SK-N-SH treated with all-trans-retinoic acid at 6 μM for 48 hours (cell line): ENCODE results near the gene ADGRB3.

Source experiments
- ATAC-seq: fragments of 200-7000 bp; cut with Tn5 transposase; 3 replicates; pipeline ENCODE4 v1.9.1; 2020; ENCODE audit warnings: mild to moderate bottlenecking, moderate library complexity
- ARNTL ChIP-seq: fragments of 450-650 bp; formaldehyde crosslinking; IDR thresholded peaks from 2 replicates; pipeline ENCODE4 v1.5.0; 2020; ENCODE audit warnings: low read depth, mild to moderate bottlenecking, moderate library complexity, borderline replicate concordance
- CREB5 ChIP-seq: fragments of 250-450 bp; sonication (Bioruptor Pico); IDR thresholded peaks from 2 replicates; pipeline ENCODE4 v1.5.1; 2020; ENCODE audit warnings: low read depth, mild to moderate bottlenecking, moderate library complexity
- CSDC2 ChIP-seq: fragments of 250-450 bp; sonication (Bioruptor Pico); IDR thresholded peaks from 2 replicates; pipeline ENCODE4 v1.5.0; 2020; ENCODE audit warnings: mild to moderate bottlenecking, moderate library complexity
- ESRRG ChIP-seq: fragments of 250-450 bp; sonication (Bioruptor Pico); IDR thresholded peaks from 2 replicates; pipeline ENCODE4 v1.6.1; 2021; ENCODE audit warnings: mild to moderate bottlenecking
- ISL1 ChIP-seq: fragments of 250-450 bp; sonication (Bioruptor Pico); IDR thresholded peaks from 2 replicates; pipeline ENCODE4 v2.1.2; 2022; ENCODE audit warnings: mild to moderate bottlenecking, moderate library complexity
- OSR1 ChIP-seq: fragments of 250-450 bp; sonication (Bioruptor Pico); IDR thresholded peaks from 2 replicates; pipeline ENCODE4 v1.8.0; 2022; ENCODE audit warnings: moderate library complexity, mild to moderate bottlenecking, inconsistent platforms
- POU6F1 ChIP-seq: fragments of 250-450 bp; sonication (Bioruptor Pico); IDR thresholded peaks from 2 replicates; pipeline ENCODE4 v1.8.0; 2021; ENCODE audit warnings: low read depth, mild to moderate bottlenecking, moderate library complexity, borderline replicate concordance
- PPARA ChIP-seq: fragments of 250-450 bp; sonication (Bioruptor Pico); IDR thresholded peaks from 2 replicates; pipeline ENCODE4 v1.5.0; 2020; ENCODE audit warnings: mild to moderate bottlenecking, borderline replicate concordance
- SNAI2 ChIP-seq: fragments of 250-450 bp; sonication (Bioruptor Pico); IDR thresholded peaks from 2 replicates; pipeline ENCODE4 v1.5.0; 2020; ENCODE audit warnings: mild to moderate bottlenecking, moderate library complexity
- TCF4 ChIP-seq: fragments of 250-450 bp; sonication (Bioruptor Pico); IDR thresholded peaks from 2 replicates; pipeline ENCODE4 v1.8.0; 2021; ENCODE audit warnings: mild to moderate bottlenecking, moderate library complexity, borderline replicate concordance
- TSHZ2 ChIP-seq: fragments of 250-450 bp; sonication (Bioruptor Pico); IDR thresholded peaks from 2 replicates; pipeline ENCODE4 v1.5.0; 2020; ENCODE audit warnings: mild to moderate bottlenecking, moderate library complexity
- ZFP3 ChIP-seq: fragments of 250-450 bp; sonication (Bioruptor Pico); IDR thresholded peaks from 2 replicates; pipeline ENCODE4 v1.5.0; 2020; ENCODE audit warnings: mild to moderate bottlenecking, moderate library complexity
- ZFP30 ChIP-seq: fragments of 450-650 bp; formaldehyde crosslinking; IDR thresholded peaks from 2 replicates; pipeline ENCODE4 v1.5.0; 2022; ENCODE audit warnings: mild to moderate bottlenecking, moderate library complexity
- ZNF565 ChIP-seq: fragments of 450-650 bp; formaldehyde crosslinking; conservative IDR thresholded peaks from 2 replicates; pipeline ENCODE4 v1.5.0; 2020; ENCODE audit warnings: low read depth, mild to moderate bottlenecking, moderate library complexity
- ZNF70 ChIP-seq: fragments of 450-650 bp; formaldehyde crosslinking; IDR thresholded peaks from 2 replicates; pipeline ENCODE4 v1.5.0; 2020; ENCODE audit warnings: mild to moderate bottlenecking, moderate library complexity

Gene ADGRB3

GRCh38 chr6:69164564-69165229, 529.6 kb downstream of the ADGRB3 start:
- TF ChIP-seq TSHZ2 (CRISPR knock-in tag) = peak; percentile 85
- TF ChIP-seq ZFP30 (CRISPR knock-in tag) = no peak
- peak; percentile 61 for TF ChIP-seq TCF4 (CRISPR knock-in tag)
- TF ChIP-seq ESRRG (CRISPR knock-in tag) = no peak
- peak; percentile 40; the same call in 1 of the 2 replicates for TF ChIP-seq CREB5 (CRISPR knock-in tag)
- 0 out of 2 replicates have a peak, but pooled peaks have one; percentile 63 for TF ChIP-seq ZFP3 (CRISPR knock-in tag)
- TF ChIP-seq ISL1 = peak; percentile 97
- TF ChIP-seq SNAI2 (CRISPR knock-in tag) = peak; percentile 78; the same call in 1 of the 2 replicates
- ATAC-seq = peak; percentile 75; the same call in 2 of the 3 replicates

- ATAC-seq = no peak
Measured at GRCh38 chr6:69179681-69180080, 544.6 kb downstream of the ADGRB3 start.

More at GRCh38 chr6:69179681-69180080, 544.6 kb downstream of the ADGRB3 start:
- TF ChIP-seq ZNF70 (CRISPR knock-in tag) (no peak), ZNF565 (CRISPR knock-in tag) (no peak), CREB5 (CRISPR knock-in tag) (no peak), POU6F1 (CRISPR knock-in tag) (no peak), TSHZ2 (CRISPR knock-in tag) (no peak), OSR1 (CRISPR knock-in tag) (no peak), CSDC2 (CRISPR knock-in tag) (no peak), ARNTL (no peak), TCF4 (CRISPR knock-in tag) (no peak), PPARA (CRISPR knock-in tag) (no peak), ESRRG (CRISPR knock-in tag) (no peak), ZFP30 (CRISPR knock-in tag) (no peak)
